ENCODE results near the gene DAB1.
"Not testable (repeated sequence)": the region's sequence is repeated elsewhere in the genome, so short reads cannot be mapped to it uniquely, and the experiment has no call there.

Gene DAB1

GRCh38 chr1:57265104-57265503, 158.8 kb downstream of the DAB1 start:
- no peak for DNase-seq

GRCh38 chr1:57262472-57262871, 161.4 kb downstream of the DAB1 start:
- DNase-seq = no peak

GRCh38 chr1:57258557-57259325, 165.1 kb downstream of the DAB1 start:
- DNase-seq = no peak

- no peak for DNase-seq
Observed at GRCh38 chr1:57255945-57256344, 167.9 kb downstream of the DAB1 start.

- DNase-seq = no peak
Observed at GRCh38 chr1:57254022-57254421, 169.8 kb downstream of the DAB1 start.

GRCh38 chr1:57252597-57253294, 171.1 kb downstream of the DAB1 start:
- DNase-seq = no peak

GRCh38 chr1:57250021-57250420, 173.8 kb downstream of the DAB1 start:
- no peak for DNase-seq

GRCh38 chr1:57249511-57249910, 174.3 kb downstream of the DAB1 start:
- no peak for DNase-seq

- DNase-seq = no peak
Observed at GRCh38 chr1:57248830-57249229, 175.0 kb downstream of the DAB1 start.

- DNase-seq = no peak
Observed at GRCh38 chr1:57238233-57238781, 185.6 kb downstream of the DAB1 start.

GRCh38 chr1:57235730-57236510, 187.9 kb downstream of the DAB1 start:
- no peak for DNase-seq

GRCh38 chr1:57234459-57234858, 189.4 kb downstream of the DAB1 start:
- no peak for DNase-seq

GRCh38 chr1:57232500-57232899, 191.4 kb downstream of the DAB1 start:
- DNase-seq = no peak

GRCh38 chr1:57229998-57230397, 193.9 kb downstream of the DAB1 start:
- no peak for DNase-seq

- DNase-seq = no peak
Observed at GRCh38 chr1:57229076-57229475, 194.8 kb downstream of the DAB1 start.

- DNase-seq = no peak
Observed at GRCh38 chr1:57222801-57223200, 201.1 kb downstream of the DAB1 start.

GRCh38 chr1:57222307-57222706, 201.6 kb downstream of the DAB1 start:
- DNase-seq = no peak

GRCh38 chr1:57220905-57221304, 203.0 kb downstream of the DAB1 start:
- DNase-seq = not testable (repeated sequence)

GRCh38 chr1:57218487-57219079, 205.3 kb downstream of the DAB1 start:
- DNase-seq = no peak

- DNase-seq = no peak
Observed at GRCh38 chr1:57217905-57218304, 206.0 kb downstream of the DAB1 start.

GRCh38 chr1:57214951-57215575, 208.8 kb downstream of the DAB1 start:
- DNase-seq = no peak

- DNase-seq = no peak
Observed at GRCh38 chr1:57210881-57211280, 213.0 kb downstream of the DAB1 start.

- DNase-seq = no peak
Observed at GRCh38 chr1:57209495-57209894, 214.4 kb downstream of the DAB1 start.

Data from SW 1271 (cell line).